Ishikawa (cell line): ENCODE measurements around the gene MMP24.

Source experiments
- CEBPB ChIP-seq: IDR thresholded peaks from 2 replicates; pipeline ENCODE4 v1.6.1; 2012
- CREB1 ChIP-seq: IDR thresholded peaks from 2 replicates; pipeline ENCODE4 v1.6.1; 2012; ENCODE audit warnings: low read depth
- EP300 ChIP-seq: IDR thresholded peaks from 2 replicates; pipeline ENCODE4 v1.6.1; 2012; ENCODE audit warnings: borderline replicate concordance
- FOXM1 ChIP-seq: IDR thresholded peaks from 2 replicates; pipeline ENCODE4 v1.6.1; 2012; ENCODE audit warnings: low read depth, borderline replicate concordance
- MAX ChIP-seq: IDR thresholded peaks from 2 replicates; pipeline ENCODE4 v1.6.1; 2012
- NFIC ChIP-seq: IDR thresholded peaks from 2 replicates; pipeline ENCODE4 v1.6.1; 2012
- RAD21 ChIP-seq: IDR thresholded peaks from 2 replicates; pipeline ENCODE4 v1.6.1; 2012; ENCODE audit warnings: low read depth
- REST ChIP-seq: IDR thresholded peaks from 2 replicates; pipeline ENCODE4 v1.6.1; 2012; ENCODE audit warnings: low read depth, mild to moderate bottlenecking
- TAF1 ChIP-seq: IDR thresholded peaks from 2 replicates; pipeline ENCODE4 v1.6.1; 2012; ENCODE audit warnings: low read depth, mild to moderate bottlenecking
- TCF12 ChIP-seq: IDR thresholded peaks from 2 replicates; pipeline ENCODE4 v1.6.1; 2012; ENCODE audit warnings: low read depth
- TEAD4 ChIP-seq: IDR thresholded peaks from 2 replicates; pipeline ENCODE4 v1.6.1; 2012
- YY1 ChIP-seq: IDR thresholded peaks from 2 replicates; pipeline ENCODE4 v1.6.1; 2012; ENCODE audit warnings: low read depth
- ZBTB7A ChIP-seq: IDR thresholded peaks from 2 replicates; pipeline ENCODE4 v1.6.1; 2012; ENCODE audit warnings: low read depth
- TF ChIP-seq, protein P1 (sequence below): IDR thresholded peaks from 2 replicates; pipeline ENCODE4 v1.6.1; 2012

- TF ChIP-seq ZBTB7A (no peak), TEAD4 (peak; percentile 46; the same call in 1 of the 2 replicates), TCF12 (peak; percentile 87), MAX (peak; percentile 86), RAD21 (0 out of 2 replicates have a peak, but pooled peaks have one; percentile 19), EP300 (peak; percentile 82), FOXM1 (no peak), CEBPB (no peak), NFIC (peak; percentile 59), REST (no peak), CREB1 (no peak), TAF1 (no peak), YY1 (no peak)
- TF ChIP-seq, protein P1, sequence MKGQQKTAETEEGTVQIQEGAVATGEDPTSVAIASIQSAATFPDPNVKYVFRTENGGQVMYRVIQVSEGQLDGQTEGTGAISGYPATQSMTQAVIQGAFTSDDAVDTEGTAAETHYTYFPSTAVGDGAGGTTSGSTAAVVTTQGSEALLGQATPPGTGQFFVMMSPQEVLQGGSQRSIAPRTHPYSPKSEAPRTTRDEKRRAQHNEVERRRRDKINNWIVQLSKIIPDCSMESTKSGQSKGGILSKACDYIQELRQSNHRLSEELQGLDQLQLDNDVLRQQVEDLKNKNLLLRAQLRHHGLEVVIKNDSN, result peak; percentile 68; the same call in 1 of the 2 replicates
These were observed 79.4 kb downstream of the MMP24 start for GRCh38 chr20:35305682-35306556.
